HG03520 (cell line): ENCODE results near the gene NPIPB4.
"Not testable (repeated sequence)": the region's sequence is repeated elsewhere in the genome, so short reads cannot be mapped to it uniquely, and the experiment has no call there.

Source experiments
- ATAC-seq: cut with Tn5 transposase; IDR thresholded peaks from one replicate; pipeline ENCODE4 v1.9.1; 2021; ENCODE audit warnings: mild to moderate bottlenecking, moderate library complexity; ENCODE audit not compliant: unreplicated experiment

Gene NPIPB4

DNA sequence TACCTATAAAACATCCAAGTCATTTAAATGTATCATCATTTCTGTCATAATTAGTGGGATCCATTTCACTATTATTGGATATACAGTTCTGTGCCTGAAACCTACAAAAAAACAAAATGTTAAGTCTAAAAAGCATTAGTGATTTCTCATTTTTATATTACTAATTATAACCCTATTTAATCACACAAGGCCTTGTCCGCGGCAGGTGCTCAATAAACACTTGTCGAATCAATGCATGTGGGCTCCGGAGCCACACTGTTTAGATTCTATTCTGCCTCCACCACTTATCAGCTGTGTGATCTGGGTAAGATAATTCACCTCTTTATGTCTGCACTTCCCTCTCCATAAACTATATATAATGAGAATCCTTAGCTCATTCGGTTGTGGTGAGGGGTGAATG lies at the start of gene NPIPB4:
TSS of gene NPIPB4 (minus strand) at position 101 of the 400 bp plus-strand sequence. CDS start 378 bp downstream, outside the sequence.
- ATAC-seq = not testable (repeated sequence)

DNA sequence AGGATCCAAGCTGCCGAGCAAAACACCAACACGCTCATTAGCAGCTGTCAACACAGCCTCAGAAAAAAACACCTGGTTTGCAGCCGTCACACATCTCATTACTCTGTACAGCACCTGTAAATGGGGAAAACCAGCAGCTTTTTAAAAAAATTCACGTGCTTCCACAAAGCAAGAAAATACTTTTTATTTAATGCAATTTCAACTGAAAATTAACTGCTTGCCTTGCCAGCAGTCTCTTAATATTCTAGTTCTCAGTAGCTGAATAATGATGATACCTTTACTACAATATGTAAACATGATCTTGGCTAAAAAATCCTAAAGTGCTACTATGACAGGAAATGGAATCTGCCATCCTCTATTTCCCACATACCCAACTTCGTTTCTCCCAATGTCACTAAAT lies 41.4 kb upstream of the NPIPB4 start:
- not testable (repeated sequence) for ATAC-seq

- ATAC-seq = not testable (repeated sequence)
Observed at GRCh38 chr16:21881988-21882387, 24.4 kb upstream of the NPIPB4 start.

- not testable (repeated sequence) for ATAC-seq
Observed at GRCh38 chr16:21837186-21837585, 20.4 kb downstream of the NPIPB4 start.

DNA sequence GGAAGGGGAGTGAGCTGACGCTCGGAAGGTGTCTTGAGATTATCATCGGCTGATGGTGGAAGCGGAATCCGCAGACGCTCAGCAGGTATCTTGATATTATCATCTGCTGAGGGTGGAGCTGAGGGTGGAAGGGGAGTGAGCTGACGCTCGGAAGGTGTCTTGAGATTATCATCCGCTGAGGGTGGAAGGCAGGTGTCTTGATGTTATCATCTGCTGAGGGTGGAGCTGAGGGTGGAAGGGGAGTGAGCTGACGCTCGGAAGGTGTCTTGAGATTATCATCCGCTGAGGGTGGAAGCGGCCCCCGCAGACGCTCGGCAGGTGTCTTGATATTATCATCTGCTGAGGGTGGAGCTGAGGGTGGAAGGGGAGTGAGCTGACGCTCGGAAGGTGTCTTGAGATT lies 21.2 kb downstream of the NPIPB4 start:
- ATAC-seq = not testable (repeated sequence)

DNA sequence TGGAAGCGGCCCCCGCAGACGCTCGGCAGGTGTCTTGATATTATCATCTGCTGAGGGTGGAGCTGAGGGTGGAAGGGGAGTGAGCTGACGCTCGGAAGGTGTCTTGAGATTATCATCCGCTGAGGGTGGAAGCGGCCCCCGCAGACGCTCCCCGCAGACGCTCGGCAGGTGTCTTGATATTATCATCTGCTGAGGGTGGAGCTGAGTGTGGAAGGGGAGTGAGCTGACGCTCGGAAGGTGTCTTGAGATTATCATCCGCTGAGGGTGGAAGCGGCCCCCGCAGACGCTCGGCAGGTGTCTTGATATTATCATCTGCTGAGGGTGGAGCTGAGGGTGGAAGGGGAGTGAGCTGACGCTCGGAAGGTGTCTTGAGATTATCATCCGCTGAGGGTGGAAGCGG lies 21.8 kb downstream of the NPIPB4 start:
- ATAC-seq = not testable (repeated sequence)

DNA sequence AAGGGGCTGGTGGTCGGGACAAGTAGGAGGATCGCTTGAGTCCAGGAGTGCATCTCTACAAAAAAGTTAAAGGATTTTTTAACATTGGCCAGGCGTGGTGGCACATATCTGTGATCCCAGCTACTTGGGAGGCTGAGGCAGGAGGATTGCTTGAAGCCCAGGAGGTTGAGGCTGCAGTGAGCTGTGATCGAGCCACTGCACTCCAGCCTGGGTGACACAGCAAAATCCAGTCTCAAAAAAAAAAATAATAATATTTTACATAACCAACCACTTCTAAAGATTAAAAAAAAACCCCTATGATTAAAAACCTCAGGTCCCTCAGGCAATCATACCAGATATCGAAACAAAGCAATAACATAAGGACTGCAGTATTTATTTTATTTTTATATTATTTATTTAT lies 23.3 kb downstream of the NPIPB4 start:
- ATAC-seq = not testable (repeated sequence)

- ATAC-seq = not testable (repeated sequence)
Observed at GRCh38 chr16:21829929-21830328, 27.6 kb downstream of the NPIPB4 start.

DNA sequence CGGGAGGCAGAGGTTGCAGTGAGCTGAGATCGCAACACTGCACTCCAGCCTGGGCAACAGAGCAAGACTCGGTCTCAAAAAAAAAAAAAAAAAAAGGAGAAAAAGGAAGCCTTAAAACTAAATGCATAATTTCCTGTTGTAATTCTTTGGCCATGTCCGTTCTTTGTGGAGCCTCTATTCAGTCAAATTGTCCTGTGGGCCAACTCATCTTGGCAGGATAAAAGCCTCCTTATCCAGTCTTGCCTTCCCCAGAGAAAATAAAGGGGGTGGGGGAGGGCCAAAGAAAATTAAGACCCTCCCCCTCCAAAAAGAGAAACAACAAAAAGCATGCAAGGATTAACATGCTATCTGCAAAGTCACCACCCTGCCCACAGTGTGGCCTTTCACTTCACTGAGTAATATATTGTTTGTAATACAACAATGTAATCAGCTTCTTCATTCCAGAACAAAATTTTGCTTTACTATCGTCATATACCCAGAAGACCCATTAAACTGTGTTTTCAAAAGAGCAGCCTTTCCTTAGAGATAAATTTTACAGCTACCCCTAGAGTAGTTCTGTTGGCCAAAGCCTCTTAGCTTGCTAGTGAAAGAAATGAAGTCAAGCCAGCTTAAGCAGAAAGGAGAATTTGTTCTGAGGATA lies 31.4 kb downstream of the NPIPB4 start:
- ATAC-seq = not testable (repeated sequence)

- ATAC-seq = not testable (repeated sequence)
Observed at GRCh38 chr16:21825526-21825925, 32.0 kb downstream of the NPIPB4 start.

GRCh38 chr16:21823258-21823657 lies 34.3 kb downstream of the NPIPB4 start:
- not testable (repeated sequence) for ATAC-seq

GRCh38 chr16:21820908-21821465 lies 36.6 kb downstream of the NPIPB4 start:
- not testable (repeated sequence) for ATAC-seq

GRCh38 chr16:21820028-21820907 lies 37.3 kb downstream of the NPIPB4 start:
- ATAC-seq = peak; percentile 88

GRCh38 chr16:21819617-21820016 lies 37.9 kb downstream of the NPIPB4 start:
- not testable (repeated sequence) for ATAC-seq

- not testable (repeated sequence) for ATAC-seq
Observed at GRCh38 chr16:21817012-21817411, 40.5 kb downstream of the NPIPB4 start.

- not testable (repeated sequence) for ATAC-seq
Observed at GRCh38 chr16:21815694-21816093, 41.9 kb downstream of the NPIPB4 start.

- ATAC-seq = not testable (repeated sequence)
Observed at GRCh38 chr16:21802375-21802663, 55.2 kb downstream of the NPIPB4 start.

DNA sequence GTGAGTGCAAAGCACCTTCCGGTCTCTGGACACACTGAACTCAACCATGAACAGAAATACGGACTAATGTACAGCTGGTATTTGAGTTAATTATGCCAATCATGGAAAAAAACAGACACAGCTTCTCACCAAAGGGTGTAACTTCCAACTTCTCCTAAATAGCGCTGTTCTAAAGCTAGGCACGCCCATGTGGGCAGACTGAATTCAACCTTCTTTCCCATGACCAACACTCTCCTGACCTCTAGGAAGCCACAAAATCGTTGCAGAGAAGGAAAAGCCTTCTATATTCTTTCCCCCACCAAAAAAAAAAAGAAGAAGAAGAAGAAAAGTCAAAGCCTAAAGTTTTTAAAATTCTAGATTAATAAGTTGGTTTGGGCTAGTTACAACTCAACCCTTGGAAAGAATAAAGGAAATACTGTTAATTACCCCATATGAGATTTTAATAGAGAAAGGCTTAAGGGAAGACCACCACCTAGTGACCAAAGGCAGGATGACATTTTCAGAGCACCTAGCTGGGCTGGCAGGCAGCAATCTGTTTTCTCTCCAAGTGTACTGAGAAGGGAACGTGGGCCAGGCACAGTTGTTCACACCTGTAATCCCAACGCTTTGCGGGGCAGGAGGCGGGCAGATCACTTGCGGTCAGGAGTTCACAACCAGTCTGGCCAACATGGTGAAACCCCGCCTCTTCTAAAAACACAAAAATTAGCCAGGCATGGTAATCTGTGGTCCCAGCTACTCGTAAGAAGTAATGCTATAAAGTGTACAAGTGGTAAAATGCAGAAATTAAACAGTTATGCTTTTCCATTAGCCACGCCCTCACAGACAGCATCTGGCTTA lies 55.8 kb downstream of the NPIPB4 start:
- not testable (repeated sequence) for ATAC-seq

- not testable (repeated sequence) for ATAC-seq
Observed at GRCh38 chr16:21798601-21799000, 59.0 kb downstream of the NPIPB4 start.

DNA sequence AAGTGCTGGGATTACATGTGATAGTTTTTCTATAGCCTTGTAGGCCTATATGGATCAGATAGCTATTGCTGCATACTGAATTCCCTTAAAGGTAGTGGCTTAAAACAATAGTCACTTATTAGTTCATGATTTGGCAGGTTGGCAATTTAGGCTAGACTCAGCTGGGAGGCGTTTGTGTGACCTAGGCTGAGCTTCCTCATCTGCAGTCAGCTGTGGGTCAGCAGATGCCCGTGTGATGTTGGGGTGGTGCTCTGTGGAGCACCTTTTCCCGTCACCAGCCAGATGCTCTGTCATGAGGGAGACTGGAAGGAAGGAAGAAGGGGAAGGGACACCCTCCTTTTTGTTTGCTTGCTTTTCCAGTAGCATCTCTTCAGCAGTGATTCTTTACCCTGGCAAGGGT lies 64.2 kb downstream of the NPIPB4 start:
- not testable (repeated sequence) for ATAC-seq

DNA sequence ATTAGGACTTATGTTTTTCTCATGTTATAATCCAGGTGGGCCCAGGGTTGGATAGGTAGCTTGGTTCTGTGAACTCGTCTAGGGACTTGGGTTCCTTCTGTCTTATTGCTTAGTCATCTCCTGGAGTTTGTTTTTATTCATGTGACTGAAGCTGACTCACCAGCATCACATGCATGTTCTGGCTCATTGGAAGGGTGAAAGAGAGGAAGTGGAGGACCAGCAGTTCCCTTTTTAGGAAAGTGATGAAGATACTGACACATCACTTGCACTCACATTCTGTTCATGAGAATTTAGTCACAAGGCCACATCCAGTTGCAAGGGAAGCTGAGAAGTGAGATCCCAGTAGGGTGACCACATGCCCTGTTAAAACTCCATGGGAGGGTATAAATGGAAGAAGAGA lies 67.0 kb downstream of the NPIPB4 start:
- ATAC-seq = not testable (repeated sequence)
